ENCODE data around the gene ATP6V1B1. TPM values are rescaled to one million over a fixed set of nuclear protein-coding genes. Genes with fewer than 3 reads are reported as not detected.

ATP6V1B1 gene
- total and polyA plus RNA-seq, 2 of the 13 experiments (the other 11 are each of a cell fraction or from before 2014, with no cell fraction given), result 0.58 to 1.6 TPM

GRCh38 chr2:71000780-71001591 is 65.3 kb downstream of the ATP6V1B1 start (continued):
- TF ChIP-seq PREB (CRISPR knock-in tag; IDR thresholded peaks at IDR 0.05), result no peak
- TF ChIP-seq ZNF572 (CRISPR knock-in tag; IDR thresholded peaks at IDR 0.05), result peak; percentile 92
- peak in 1 of 2 experiments; percentile 82; a peak in 1 of 4 replicates for TF ChIP-seq KLF16 (CRISPR knock-in tag; IDR thresholded peaks at IDR 0.05)
- TF ChIP-seq ISX (CRISPR knock-in tag; conservative IDR thresholded peaks at IDR 0.05), result no peak
- TF ChIP-seq ZMAT3 (CRISPR knock-in tag; conservative IDR thresholded peaks at IDR 0.05), result no peak
- 0 out of 2 replicates have a peak, but pooled peaks have one; percentile 33 for TF ChIP-seq ATF7-NPFF (CRISPR knock-in tag; IDR thresholded peaks at IDR 0.05; ENCODE audit: low read depth)
- no peak for TF ChIP-seq ZBTB40 (IDR thresholded peaks at IDR 0.05)
- TF ChIP-seq ZBTB40 (CRISPR knock-in tag; IDR thresholded peaks at IDR 0.05), result peak; percentile 5; the same call in 1 of the 2 replicates
- no peak for TF ChIP-seq CC2D1A (CRISPR knock-in tag; IDR thresholded peaks at IDR 0.05)
- TF ChIP-seq ZNF101 (CRISPR knock-in tag; IDR thresholded peaks at IDR 0.05; ENCODE audit: borderline replicate concordance, low read depth), result no peak
- peak; percentile 15; the same call in 1 of the 2 replicates for TF ChIP-seq ZNF280B (CRISPR knock-in tag; IDR thresholded peaks at IDR 0.05; ENCODE audit: borderline replicate concordance)
- TF ChIP-seq KLF11 (CRISPR knock-in tag; IDR thresholded peaks at IDR 0.05), result 0 out of 2 replicates have a peak, but pooled peaks have one; percentile 77
- no peak for TF ChIP-seq ATF4 (CRISPR knock-in tag; IDR thresholded peaks at IDR 0.05)
- TF ChIP-seq ZNF230 (CRISPR knock-in tag; IDR thresholded peaks at IDR 0.05), result no peak
- no peak for TF ChIP-seq DPF2 (CRISPR knock-in tag; IDR thresholded peaks at IDR 0.05; ENCODE audit: borderline replicate concordance, low read depth)
- TF ChIP-seq FOXA1 (IDR thresholded peaks at IDR 0.05), result no peak
- no peak for TF ChIP-seq FOXA1 (CRISPR knock-in tag; IDR thresholded peaks at IDR 0.05)

Measured in HepG2 (cell line).